ENCODE results near the gene FAF2.
"Not testable (repeated sequence)": the region's sequence is repeated elsewhere in the genome, so short reads cannot be mapped to it uniquely, and the experiment has no call there.

The FAF2 gene

DNA sequence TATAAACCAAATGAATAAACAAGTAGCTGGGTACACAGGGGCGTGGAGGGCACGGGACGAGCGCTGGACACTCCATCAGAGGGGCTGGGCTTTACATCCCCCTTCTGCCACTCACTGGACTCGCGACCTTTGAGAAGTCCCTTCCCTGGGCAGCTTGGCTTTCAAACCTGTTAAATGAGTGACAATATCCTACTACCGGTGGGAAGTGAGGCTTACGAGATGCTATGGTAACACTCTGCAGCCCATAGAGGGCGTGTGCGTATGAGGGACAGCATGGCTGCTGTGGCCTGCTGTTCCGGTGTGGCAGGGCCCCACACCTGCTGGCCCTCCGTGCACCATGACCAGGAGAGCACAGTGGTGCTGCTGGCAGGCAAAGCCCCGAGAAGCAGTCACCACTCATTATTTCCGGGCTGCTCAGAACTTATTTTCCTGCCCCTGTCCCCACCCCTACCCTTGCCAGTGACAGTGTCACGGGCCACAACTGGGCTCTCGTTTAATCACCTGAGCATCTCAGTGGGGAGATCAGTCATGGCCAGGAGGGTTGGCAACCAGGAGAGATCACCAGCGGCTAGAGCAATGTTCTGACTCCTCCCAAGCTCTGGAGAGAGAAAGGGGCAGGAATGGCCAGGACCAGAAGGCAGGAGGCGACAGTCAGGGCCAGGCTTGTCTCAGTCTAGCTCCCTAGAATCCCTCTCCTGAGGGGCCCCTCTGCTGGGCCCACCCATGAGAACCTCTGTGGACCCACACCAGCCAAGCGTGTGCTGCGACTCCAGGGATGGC is 42.3 kb upstream of the FAF2 start:
- no peaks in the 10 kb centered on the region for H3K4me1 ChIP-seq (ENCODE audit: insufficient read depth, low read length)
- H3K27ac ChIP-seq (ENCODE audit: low read length), result no peak overlapping the region
- H3K79me2 ChIP-seq (ENCODE audit: insufficient read depth, low read length), result no peaks in the 10 kb centered on the region
- H2AFZ ChIP-seq (ENCODE audit: low read depth, low read length), result no peak overlapping the region
- TF ChIP-seq, protein P1, sequence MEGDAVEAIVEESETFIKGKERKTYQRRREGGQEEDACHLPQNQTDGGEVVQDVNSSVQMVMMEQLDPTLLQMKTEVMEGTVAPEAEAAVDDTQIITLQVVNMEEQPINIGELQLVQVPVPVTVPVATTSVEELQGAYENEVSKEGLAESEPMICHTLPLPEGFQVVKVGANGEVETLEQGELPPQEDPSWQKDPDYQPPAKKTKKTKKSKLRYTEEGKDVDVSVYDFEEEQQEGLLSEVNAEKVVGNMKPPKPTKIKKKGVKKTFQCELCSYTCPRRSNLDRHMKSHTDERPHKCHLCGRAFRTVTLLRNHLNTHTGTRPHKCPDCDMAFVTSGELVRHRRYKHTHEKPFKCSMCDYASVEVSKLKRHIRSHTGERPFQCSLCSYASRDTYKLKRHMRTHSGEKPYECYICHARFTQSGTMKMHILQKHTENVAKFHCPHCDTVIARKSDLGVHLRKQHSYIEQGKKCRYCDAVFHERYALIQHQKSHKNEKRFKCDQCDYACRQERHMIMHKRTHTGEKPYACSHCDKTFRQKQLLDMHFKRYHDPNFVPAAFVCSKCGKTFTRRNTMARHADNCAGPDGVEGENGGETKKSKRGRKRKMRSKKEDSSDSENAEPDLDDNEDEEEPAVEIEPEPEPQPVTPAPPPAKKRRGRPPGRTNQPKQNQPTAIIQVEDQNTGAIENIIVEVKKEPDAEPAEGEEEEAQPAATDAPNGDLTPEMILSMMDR (IDR thresholded peaks at IDR 0.05; ENCODE audit: borderline replicate concordance, extremely low read depth, low read length, poor library complexity, severe bottlenecking), result peak; percentile 14
- TF ChIP-seq EZH2 (IDR thresholded peaks at IDR 0.05; ENCODE audit: borderline replicate concordance, low read depth, low read length, severe bottlenecking), result no peak
- no peaks in the 10 kb centered on the region for H3K9me3 ChIP-seq (ENCODE audit: insufficient read depth, low read length, severe bottlenecking)
- ATAC-seq (ENCODE audit: insufficient read depth, low read depth), result no peak
- H3K9ac ChIP-seq (ENCODE audit: low read depth, low read length), result no peak overlapping the region
- no peak overlapping the region for H3K4me3 ChIP-seq (ENCODE audit: low read depth in 1 of 2, low read length in 2 of 2)
- no peak for DNase-seq
- H3K27me3 ChIP-seq (ENCODE audit: insufficient read depth, low read length, poor library complexity), result no peaks in the 10 kb centered on the region
- peaks cover 42% of the 10 kb centered on the region for H3K36me3 ChIP-seq (ENCODE audit: insufficient read depth, low read length)
- H3K4me2 ChIP-seq (ENCODE audit: insufficient read depth, low read length), result no peak overlapping the region
- peaks cover 3% of the 10 kb centered on the region; the same call in 1 of the 2 replicates for H4K20me1 ChIP-seq (ENCODE audit: insufficient read depth, low read length)

DNA sequence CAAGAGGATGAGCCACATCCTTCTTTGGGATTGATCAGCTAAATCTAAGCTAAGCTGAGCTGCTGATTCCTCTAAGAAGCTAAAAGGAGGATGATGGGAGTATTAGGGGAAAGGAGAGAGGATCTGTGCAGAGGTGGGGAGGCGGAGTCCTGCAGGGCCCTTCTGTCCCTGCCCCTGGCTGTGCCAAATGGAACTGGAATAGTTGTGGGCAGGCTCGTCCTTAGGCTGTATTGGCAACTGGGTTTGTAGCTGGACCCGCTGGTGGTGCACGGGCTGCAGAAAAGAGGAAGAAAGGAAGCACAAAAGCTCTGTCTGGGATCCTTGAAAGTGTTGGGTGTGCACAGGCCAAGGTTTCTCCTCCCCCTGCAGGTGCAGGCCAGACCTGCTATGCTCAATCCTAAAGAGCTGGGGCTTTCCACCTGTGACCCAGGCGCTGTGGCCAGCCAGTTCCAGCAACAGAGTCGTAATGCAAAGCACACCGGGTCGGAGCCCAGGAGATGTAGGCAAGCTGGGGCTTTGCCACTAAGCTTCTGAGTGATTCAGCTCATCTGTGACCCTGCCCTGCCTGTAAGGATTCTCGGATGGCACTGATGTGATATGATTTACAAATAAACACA is 41.6 kb upstream of the FAF2 start:
- Histone ChIP-seq H3K9ac (ENCODE audit: low read depth, low read length) (no peak overlapping the region), H4K20me1 (ENCODE audit: insufficient read depth, low read length) (peaks cover 7% of the 10 kb centered on the region; the same call in 1 of the 2 replicates), H3K79me2 (ENCODE audit: insufficient read depth, low read length) (peaks cover 4% of the 10 kb centered on the region; the same call in 1 of the 2 replicates), H3K9me3 (ENCODE audit: insufficient read depth, low read length, severe bottlenecking) (no peaks in the 10 kb centered on the region), H3K27ac (ENCODE audit: low read length) (no peak overlapping the region), H2AFZ (ENCODE audit: low read depth, low read length) (no peak overlapping the region), H3K4me3 (ENCODE audit: low read depth in 1 of 2, low read length in 2 of 2) (no peak overlapping the region), H3K36me3 (ENCODE audit: insufficient read depth, low read length) (peaks cover 48% of the 10 kb centered on the region), H3K4me1 (ENCODE audit: insufficient read depth, low read length) (no peaks in the 10 kb centered on the region; the same call in 1 of the 2 replicates), H3K4me2 (ENCODE audit: insufficient read depth, low read length) (no peak overlapping the region), H3K27me3 (ENCODE audit: insufficient read depth, low read length, poor library complexity) (no peaks in the 10 kb centered on the region)
- TF ChIP-seq, protein P1 (IDR thresholded peaks at IDR 0.05; ENCODE audit: borderline replicate concordance, extremely low read depth, low read length, poor library complexity, severe bottlenecking), result no peak
- no peak for TF ChIP-seq EZH2 (IDR thresholded peaks at IDR 0.05; ENCODE audit: borderline replicate concordance, low read depth, low read length, severe bottlenecking)
- no peak for DNase-seq
- no peak for ATAC-seq (ENCODE audit: insufficient read depth, low read depth)

DNA sequence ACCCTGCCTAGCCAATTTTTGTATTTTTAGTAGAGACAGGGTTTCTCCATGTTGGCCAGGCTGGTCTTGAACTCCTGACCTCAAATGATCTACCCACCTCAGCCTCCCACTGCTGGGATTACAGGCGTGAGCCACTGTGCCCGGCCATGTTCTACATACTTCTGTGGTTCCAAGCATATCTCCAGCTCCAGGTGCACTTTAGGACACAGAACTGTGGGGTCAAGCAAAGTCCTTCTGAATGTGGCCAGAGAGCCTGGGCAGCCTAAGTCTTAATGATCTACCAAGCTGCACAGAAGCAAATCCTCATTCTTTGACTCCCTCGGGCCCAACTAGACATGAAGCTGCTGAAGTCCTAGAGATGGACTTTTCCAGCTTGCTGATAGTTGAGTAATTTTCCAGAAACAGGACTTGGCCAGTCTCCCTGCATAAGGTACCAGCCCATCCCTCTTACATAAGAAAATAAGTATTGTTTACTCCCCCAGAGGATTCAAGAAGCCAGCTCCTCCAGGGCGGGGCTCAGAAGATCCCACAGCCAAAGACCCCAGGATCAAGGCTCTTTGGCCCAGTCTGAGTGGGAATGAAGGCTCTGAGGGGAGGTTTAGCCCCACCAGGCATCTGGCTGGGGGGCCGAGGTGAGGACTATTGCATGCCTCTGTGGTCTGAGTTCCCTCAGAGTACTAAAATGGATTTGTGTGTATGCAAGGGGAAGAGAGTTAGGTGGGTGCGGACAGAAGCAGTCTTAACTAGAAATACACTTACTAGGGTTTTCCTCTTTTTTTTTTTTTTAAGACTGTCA is 40.5 kb upstream of the FAF2 start:
- Histone ChIP-seq H3K9ac (ENCODE audit: low read depth, low read length) (no peak overlapping the region), H3K4me2 (ENCODE audit: insufficient read depth, low read length) (no peak overlapping the region), H2AFZ (ENCODE audit: low read depth, low read length) (no peak overlapping the region), H3K9me3 (ENCODE audit: insufficient read depth, low read length, severe bottlenecking) (no peaks in the 10 kb centered on the region), H3K36me3 (ENCODE audit: insufficient read depth, low read length) (peaks cover 53% of the 10 kb centered on the region), H3K79me2 (ENCODE audit: insufficient read depth, low read length) (peaks cover 10% of the 10 kb centered on the region; the same call in 1 of the 2 replicates), H3K27ac (ENCODE audit: low read length) (no peak overlapping the region), H3K27me3 (ENCODE audit: insufficient read depth, low read length, poor library complexity) (no peaks in the 10 kb centered on the region), H3K4me3 (ENCODE audit: low read depth in 1 of 2, low read length in 2 of 2) (no peak overlapping the region), H3K4me1 (ENCODE audit: insufficient read depth, low read length) (no peaks in the 10 kb centered on the region; the same call in 1 of the 2 replicates), H4K20me1 (ENCODE audit: insufficient read depth, low read length) (peaks cover 8% of the 10 kb centered on the region; the same call in 1 of the 2 replicates)
- no peak for DNase-seq
- TF ChIP-seq, protein P1 (IDR thresholded peaks at IDR 0.05; ENCODE audit: borderline replicate concordance, extremely low read depth, low read length, poor library complexity, severe bottlenecking), result no peak
- no peak for TF ChIP-seq EZH2 (IDR thresholded peaks at IDR 0.05; ENCODE audit: borderline replicate concordance, low read depth, low read length, severe bottlenecking)
- no peak for ATAC-seq (ENCODE audit: insufficient read depth, low read depth)

DNA sequence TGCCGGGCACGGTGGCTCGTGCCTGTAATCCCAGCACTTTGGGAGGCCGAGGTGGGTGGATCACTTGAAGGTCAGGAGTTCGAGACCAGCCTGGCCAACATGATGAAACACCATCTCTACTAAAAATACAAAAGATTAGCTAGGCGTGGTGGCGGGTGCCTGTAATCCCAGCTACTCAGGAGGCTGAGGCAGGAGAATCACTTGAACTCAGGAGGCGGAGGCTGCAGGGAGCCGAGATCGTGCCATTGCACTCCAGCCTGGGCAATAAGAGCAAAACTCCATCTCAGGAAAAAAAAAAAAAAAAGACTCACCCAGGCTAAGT is 40.0 kb upstream of the FAF2 start:
- not testable (repeated sequence) for H2AFZ ChIP-seq (ENCODE audit: low read depth, low read length); DNase-seq; H3K27ac ChIP-seq (ENCODE audit: low read length); H3K9ac ChIP-seq (ENCODE audit: low read depth, low read length); H3K9me3 ChIP-seq (ENCODE audit: insufficient read depth, low read length, severe bottlenecking); H3K4me2 ChIP-seq (ENCODE audit: insufficient read depth, low read length); ATAC-seq (ENCODE audit: insufficient read depth, low read depth); H3K4me1 ChIP-seq (ENCODE audit: insufficient read depth, low read length); H3K4me3 ChIP-seq (ENCODE audit: low read depth in 1 of 2, low read length in 2 of 2); H3K27me3 ChIP-seq (ENCODE audit: insufficient read depth, low read length, poor library complexity)
- H3K79me2 ChIP-seq (ENCODE audit: insufficient read depth, low read length), result peaks cover 14% of the 10 kb centered on the region; the same call in 1 of the 2 replicates
- H4K20me1 ChIP-seq (ENCODE audit: insufficient read depth, low read length), result peaks cover 11% of the 10 kb centered on the region; the same call in 1 of the 2 replicates
- peaks cover 53% of the 10 kb centered on the region for H3K36me3 ChIP-seq (ENCODE audit: insufficient read depth, low read length)
